GM23338 (cell line): Measurements from ENCODE around the gene TIPIN.

Source experiments
- CTCF ChIP-seq, 2 experiments: fragments of 200-600 bp in 1 of 2; sonication (generic) in 1 of 2; conservative IDR thresholded peaks; 2 replicates each; pipeline versions ENCODE4 v1.5.1 to v1.6.1; 2016 to 2017; ENCODE audit warnings: antibody characterized with exemption in 2 of 2, low read depth in 2 of 2, mild to moderate bottlenecking in 2 of 2, moderate library complexity in 1 of 2
- EZH2 ChIP-seq: fragments of 200-600 bp; sonication (generic); IDR thresholded peaks from one replicate; pipeline ENCODE4 v1.8.0; 2017; ENCODE audit warnings: antibody characterized with exemption, mild to moderate bottlenecking, low read depth; ENCODE audit not compliant: unreplicated experiment
- REST ChIP-seq: IDR thresholded peaks from one replicate; pipeline ENCODE4 v1.6.1; 2018; ENCODE audit warnings: antibody characterized with exemption; ENCODE audit not compliant: unreplicated experiment
- ZNF114 ChIP-seq: fragments of 250-450 bp; sonication (Bioruptor Pico); IDR thresholded peaks from 2 replicates; pipeline ENCODE4 v1.5.0; 2020; ENCODE audit warnings: mild to moderate bottlenecking, moderate library complexity

DNA sequence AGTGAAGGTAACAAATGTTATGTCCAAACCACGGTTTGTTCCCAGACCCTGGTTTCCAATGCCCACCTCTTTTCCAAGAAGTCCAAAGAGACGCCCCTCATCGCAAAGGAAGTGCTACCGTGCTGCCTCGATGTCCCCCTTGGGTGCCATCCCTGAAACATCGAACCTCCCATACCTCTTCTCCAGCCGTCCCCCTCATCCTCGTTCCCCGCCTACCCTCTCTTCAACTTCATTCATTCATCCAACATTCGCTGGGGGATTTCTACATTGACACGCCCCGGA, 467 bp downstream of the TIPIN start:
- TF ChIP-seq CTCF (conservative IDR thresholded peaks at IDR 0.05; ENCODE audit: low read depth in 2 of 2) (no peak), ZNF114 (CRISPR knock-in tag) (no peak), REST (no peak), EZH2 (no peak)
